SK-N-SH (cell line): ENCODE data around the gene DVL2. TPM values are rescaled to one million over a fixed set of nuclear protein-coding genes. Genes with fewer than 3 reads are reported as not detected.

ENCODE experiments used
- CHD2 ChIP-seq: fragments of 150-350 bp; IDR thresholded peaks from 2 replicates; pipeline ENCODE4 v1.6.1; 2018; ENCODE audit warnings: low read length; ENCODE audit not compliant: partially characterized antibody
- ELF1 ChIP-seq: IDR thresholded peaks from 2 replicates; pipeline ENCODE4 v1.4.0; 2012
- EP300 ChIP-seq, 2 experiments: IDR thresholded peaks; 2 replicates each; pipeline versions ENCODE4 v1.4.0 to v1.6.1; 2012; ENCODE audit warnings: borderline replicate concordance in 1 of 2, low read depth in 1 of 2, low read length in 1 of 2
- FOSL2 ChIP-seq: IDR thresholded peaks from 2 replicates; pipeline ENCODE4 v1.4.0; 2012; ENCODE audit warnings: low read depth, mild to moderate bottlenecking, moderate library complexity, borderline replicate concordance
- FOXJ3 ChIP-seq: sonication (generic); formaldehyde crosslinking; IDR thresholded peaks from 2 replicates; pipeline ENCODE4 v1.5.1; 2020; ENCODE audit warnings: mild to moderate bottlenecking, missing genetic modification reagents
- FOXM1 ChIP-seq: IDR thresholded peaks from 2 replicates; pipeline ENCODE4 v1.4.0; 2012; ENCODE audit warnings: low read depth, mild to moderate bottlenecking
- GATA2 ChIP-seq: sonication (generic); formaldehyde crosslinking; IDR thresholded peaks from 2 replicates; pipeline ENCODE4 v1.5.0; 2020; ENCODE audit warnings: mild to moderate bottlenecking, missing genetic modification reagents
- MEF2A ChIP-seq: IDR thresholded peaks from 2 replicates; pipeline ENCODE4 v1.4.0; 2012; ENCODE audit warnings: low read depth, borderline replicate concordance
- NRF1 ChIP-seq: IDR thresholded peaks from 2 replicates; pipeline ENCODE4 v1.6.1; 2012; ENCODE audit warnings: low read depth, mild to moderate bottlenecking, low read length
- PBX3 ChIP-seq: IDR thresholded peaks from 2 replicates; pipeline ENCODE4; 2012
- POLR2AphosphoS5 ChIP-seq: IDR thresholded peaks from 2 replicates; pipeline ENCODE4 v1.6.1; 2012; ENCODE audit warnings: low read depth, low read length
- RFX5 ChIP-seq: IDR thresholded peaks from 2 replicates; pipeline ENCODE4 v1.6.1; 2012; ENCODE audit warnings: mild to moderate bottlenecking, improper control_type of control experiment, low read length
- RXRA ChIP-seq: IDR thresholded peaks from 2 replicates; pipeline ENCODE4 v1.4.0; 2012; ENCODE audit warnings: low read depth, mild to moderate bottlenecking, borderline replicate concordance
- SIN3A ChIP-seq: IDR thresholded peaks from 2 replicates; pipeline ENCODE4 v1.6.1; 2012; ENCODE audit warnings: low read depth, mild to moderate bottlenecking, low read length, moderate library complexity, borderline replicate concordance
- TAF1 ChIP-seq: IDR thresholded peaks from 2 replicates; pipeline ENCODE4 v1.6.1; 2012; ENCODE audit warnings: low read depth, mild to moderate bottlenecking, low read length, moderate library complexity, borderline replicate concordance
- TCF12 ChIP-seq: IDR thresholded peaks from 2 replicates; pipeline ENCODE4 v1.4.0; 2012
- YY1 ChIP-seq: IDR thresholded peaks from 2 replicates; pipeline ENCODE4 v1.4.0; 2012; ENCODE audit warnings: low read depth, mild to moderate bottlenecking
- polyA plus RNA-seq, 3 experiments: library from polyadenylated mRNA; depleted of rRNA; stranded (reverse); fragments of >200 nt; gene quantifications; 2 replicates each; pipeline ENCODE4 v1.2.3, GENCODE V29; 2012
- TF ChIP-seq, protein P1 (sequence below): fragments of 150-350 bp; IDR thresholded peaks from 2 replicates; pipeline ENCODE4 v1.6.1; 2016; ENCODE audit warnings: mild to moderate bottlenecking, low read depth, low read length
- TF ChIP-seq, protein P2 (sequence below): IDR thresholded peaks from 2 replicates; pipeline ENCODE4 v1.6.1; 2012; ENCODE audit warnings: mild to moderate bottlenecking, low read depth, low read length, moderate library complexity

The DVL2 gene
- polyA plus RNA-seq, 1 of the 3 experiments (the other 2 are of a cell fraction) = 8.3 TPM

DNA sequence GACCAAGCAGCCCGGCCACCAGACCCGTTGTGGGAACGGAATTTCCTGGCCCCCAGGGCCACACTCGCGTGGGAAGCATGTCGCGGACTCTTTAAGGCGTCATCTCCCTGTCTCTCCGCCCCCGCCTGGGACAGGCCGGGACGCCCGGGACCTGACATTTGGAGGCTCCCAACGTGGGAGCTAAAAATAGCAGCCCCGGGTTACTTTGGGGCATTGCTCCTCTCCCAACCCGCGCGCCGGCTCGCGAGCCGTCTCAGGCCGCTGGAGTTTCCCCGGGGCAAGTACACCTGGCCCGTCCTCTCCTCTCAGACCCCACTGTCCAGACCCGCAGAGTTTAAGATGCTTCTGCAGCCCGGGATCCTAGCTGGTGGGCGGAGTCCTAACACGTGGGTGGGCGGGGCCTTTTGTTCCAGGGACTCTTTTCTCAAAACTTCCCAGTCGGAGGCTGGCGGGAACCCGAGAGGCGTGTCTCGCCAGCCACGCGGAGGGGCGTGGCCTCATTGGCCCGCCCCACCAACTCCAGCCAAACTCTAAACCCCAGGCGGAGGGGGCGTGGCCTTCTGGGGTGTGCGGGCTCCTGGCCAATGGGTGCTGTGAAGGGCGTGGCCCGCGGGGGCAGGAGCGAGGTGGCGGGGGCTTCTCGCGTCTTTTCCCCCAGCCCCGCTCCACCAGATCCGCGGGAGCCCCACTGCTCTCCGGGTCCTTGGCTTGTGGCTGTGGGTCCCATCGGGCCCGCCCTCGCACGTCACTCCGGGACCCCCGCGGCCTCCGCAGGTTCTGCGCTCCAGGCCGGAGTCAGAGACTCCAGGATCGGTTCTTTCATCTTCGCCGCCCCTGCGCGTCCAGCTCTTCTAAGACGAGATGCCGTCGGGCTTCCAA is 47.0 kb upstream of the DVL2 start, which contains the start of gene SLC2A4 (continued):
- TF ChIP-seq CHD2 = peak; percentile 66
- TF ChIP-seq, protein P1, sequence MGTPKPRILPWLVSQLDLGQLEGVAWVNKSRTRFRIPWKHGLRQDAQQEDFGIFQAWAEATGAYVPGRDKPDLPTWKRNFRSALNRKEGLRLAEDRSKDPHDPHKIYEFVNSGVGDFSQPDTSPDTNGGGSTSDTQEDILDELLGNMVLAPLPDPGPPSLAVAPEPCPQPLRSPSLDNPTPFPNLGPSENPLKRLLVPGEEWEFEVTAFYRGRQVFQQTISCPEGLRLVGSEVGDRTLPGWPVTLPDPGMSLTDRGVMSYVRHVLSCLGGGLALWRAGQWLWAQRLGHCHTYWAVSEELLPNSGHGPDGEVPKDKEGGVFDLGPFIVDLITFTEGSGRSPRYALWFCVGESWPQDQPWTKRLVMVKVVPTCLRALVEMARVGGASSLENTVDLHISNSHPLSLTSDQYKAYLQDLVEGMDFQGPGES = no peak
- TF ChIP-seq, protein P2, sequence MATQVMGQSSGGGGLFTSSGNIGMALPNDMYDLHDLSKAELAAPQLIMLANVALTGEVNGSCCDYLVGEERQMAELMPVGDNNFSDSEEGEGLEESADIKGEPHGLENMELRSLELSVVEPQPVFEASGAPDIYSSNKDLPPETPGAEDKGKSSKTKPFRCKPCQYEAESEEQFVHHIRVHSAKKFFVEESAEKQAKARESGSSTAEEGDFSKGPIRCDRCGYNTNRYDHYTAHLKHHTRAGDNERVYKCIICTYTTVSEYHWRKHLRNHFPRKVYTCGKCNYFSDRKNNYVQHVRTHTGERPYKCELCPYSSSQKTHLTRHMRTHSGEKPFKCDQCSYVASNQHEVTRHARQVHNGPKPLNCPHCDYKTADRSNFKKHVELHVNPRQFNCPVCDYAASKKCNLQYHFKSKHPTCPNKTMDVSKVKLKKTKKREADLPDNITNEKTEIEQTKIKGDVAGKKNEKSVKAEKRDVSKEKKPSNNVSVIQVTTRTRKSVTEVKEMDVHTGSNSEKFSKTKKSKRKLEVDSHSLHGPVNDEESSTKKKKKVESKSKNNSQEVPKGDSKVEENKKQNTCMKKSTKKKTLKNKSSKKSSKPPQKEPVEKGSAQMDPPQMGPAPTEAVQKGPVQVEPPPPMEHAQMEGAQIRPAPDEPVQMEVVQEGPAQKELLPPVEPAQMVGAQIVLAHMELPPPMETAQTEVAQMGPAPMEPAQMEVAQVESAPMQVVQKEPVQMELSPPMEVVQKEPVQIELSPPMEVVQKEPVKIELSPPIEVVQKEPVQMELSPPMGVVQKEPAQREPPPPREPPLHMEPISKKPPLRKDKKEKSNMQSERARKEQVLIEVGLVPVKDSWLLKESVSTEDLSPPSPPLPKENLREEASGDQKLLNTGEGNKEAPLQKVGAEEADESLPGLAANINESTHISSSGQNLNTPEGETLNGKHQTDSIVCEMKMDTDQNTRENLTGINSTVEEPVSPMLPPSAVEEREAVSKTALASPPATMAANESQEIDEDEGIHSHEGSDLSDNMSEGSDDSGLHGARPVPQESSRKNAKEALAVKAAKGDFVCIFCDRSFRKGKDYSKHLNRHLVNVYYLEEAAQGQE = no peak
- TF ChIP-seq EP300 (IDR thresholded peaks at IDR 0.05; ENCODE audit: borderline replicate concordance in 1 of 2, low read depth in 1 of 2, low read length in 1 of 2) = no peak
- no peak for TF ChIP-seq FOSL2
- TF ChIP-seq NRF1 = no peak
- no peak for TF ChIP-seq YY1
- TF ChIP-seq FOXJ3 (CRISPR knock-in tag) = no peak
- no peak for TF ChIP-seq TCF12
- peak; percentile 19; the same call in 1 of the 2 replicates for TF ChIP-seq TAF1
- no peak for TF ChIP-seq PBX3
- no peak for TF ChIP-seq ELF1
- peak; percentile 54; the same call in 1 of the 2 replicates for TF ChIP-seq SIN3A
- TF ChIP-seq GATA2 (CRISPR knock-in tag) = no peak
- TF ChIP-seq MEF2A = peak; percentile 39; the same call in 1 of the 2 replicates
- no peak; the same call in 1 of the 2 replicates for TF ChIP-seq RXRA
- no peak for TF ChIP-seq POLR2AphosphoS5
- no peak for TF ChIP-seq FOXM1
- no peak for TF ChIP-seq RFX5
- TF ChIP-seq, all 33 proteins: peak for 6
